HEK293 (cell line): ENCODE results near the gene SERPINI1.

Source experiments
- CTCF ChIP-seq: fragments of 450-650 bp; formaldehyde crosslinking; IDR thresholded peaks from 2 replicates; pipeline ENCODE4 v1.5.1; 2016; ENCODE audit warnings: missing biosample characterization, missing genetic modification characterization
- GLI4 ChIP-seq: fragments of 450-650 bp; formaldehyde crosslinking; IDR thresholded peaks from 2 replicates; pipeline ENCODE4 v1.5.1; 2016; ENCODE audit warnings: missing biosample characterization, missing genetic modification characterization
- KLF16 ChIP-seq: fragments of 450-650 bp; formaldehyde crosslinking; IDR thresholded peaks from 2 replicates; pipeline ENCODE4 v1.5.1; 2017; ENCODE audit warnings: missing biosample characterization, missing genetic modification characterization
- PATZ1 ChIP-seq: fragments of 450-650 bp; formaldehyde crosslinking; IDR thresholded peaks from 2 replicates; pipeline ENCODE4 v1.5.1; 2016; ENCODE audit warnings: missing biosample characterization, missing genetic modification characterization
- YY1 ChIP-seq: fragments of 450-650 bp; formaldehyde crosslinking; IDR thresholded peaks from 2 replicates; pipeline ENCODE4 v1.5.1; 2018; ENCODE audit warnings: missing biosample characterization, missing genetic modification characterization
- ZNF121 ChIP-seq: fragments of 450-650 bp; formaldehyde crosslinking; IDR thresholded peaks from 2 replicates; pipeline ENCODE4 v1.5.1; 2016; ENCODE audit warnings: missing biosample characterization, missing genetic modification characterization
- ZNF274 ChIP-seq, 2 experiments: fragments of 200-500 bp in 1 of 2; fragments of 450-650 bp in 1 of 2; sonication (Bioruptor generic) in 1 of 2; formaldehyde crosslinking in 1 of 2; IDR thresholded peaks; 2 replicates each; pipeline versions ENCODE4 v1.5.1 to v1.6.1; 2014 to 2016; ENCODE audit warnings: borderline replicate concordance in 1 of 2, inconsistent platforms in 1 of 2, low read length in 1 of 2, missing biosample characterization in 1 of 2, missing genetic modification characterization in 1 of 2
- ZNF292 ChIP-seq: fragments of 450-650 bp; formaldehyde crosslinking; IDR thresholded peaks from 2 replicates; pipeline ENCODE4 v1.5.1; 2016; ENCODE audit warnings: low read depth, missing biosample characterization, missing genetic modification characterization, borderline replicate concordance
- ZNF621 ChIP-seq: fragments of 450-650 bp; formaldehyde crosslinking; IDR thresholded peaks from 2 replicates; pipeline ENCODE4 v1.5.1; 2017; ENCODE audit warnings: missing biosample characterization, missing genetic modification characterization
- ZSCAN16 ChIP-seq: fragments of 450-650 bp; formaldehyde crosslinking; IDR thresholded peaks from 2 replicates; pipeline ENCODE4 v1.5.1; 2016; ENCODE audit warnings: missing biosample characterization, missing genetic modification characterization
- TF ChIP-seq, protein P1 (sequence below): sonication (generic); formaldehyde crosslinking; IDR thresholded peaks from 2 replicates; pipeline ENCODE4 v1.8.1; 2022; ENCODE audit warnings: mild to moderate bottlenecking, moderate library complexity, missing genetic modification reagents
- TF ChIP-seq, protein P2 (sequence below): IDR thresholded peaks from 2 replicates; pipeline ENCODE4 v1.6.1; 2011; ENCODE audit warnings: mild to moderate bottlenecking, low read depth, low read length, borderline replicate concordance

DNA sequence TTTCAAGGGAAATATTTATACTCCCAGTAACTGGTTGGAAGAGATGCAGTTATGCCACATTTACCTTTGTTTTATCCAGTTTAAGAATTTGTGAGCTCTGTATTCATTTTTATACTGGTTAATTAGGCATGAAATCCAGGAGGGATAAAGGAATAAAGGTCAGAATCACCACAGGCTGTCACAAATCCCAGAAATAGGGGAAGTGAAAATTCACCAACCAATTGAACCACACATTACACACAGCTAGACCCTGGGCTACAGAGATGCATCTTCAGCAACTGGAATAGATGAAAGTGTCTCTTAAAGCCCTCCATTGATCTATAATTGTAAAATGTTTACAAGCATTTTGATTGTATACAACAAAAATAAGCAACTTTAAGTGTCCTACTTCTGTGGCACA, 18.5 kb downstream of the SERPINI1 start:
- no peak for TF ChIP-seq CTCF (tag by site-specific recombination)
- TF ChIP-seq ZNF121 (tag by site-specific recombination): no peak
- no peak for TF ChIP-seq ZSCAN16
- no peak for TF ChIP-seq ZNF292 (tag by site-specific recombination)
- TF ChIP-seq YY1 (tag by site-specific recombination): no peak
- TF ChIP-seq ZNF621 (tag by site-specific recombination): no peak
- TF ChIP-seq GLI4 (tag by site-specific recombination): no peak
- no peak for TF ChIP-seq KLF16 (tag by site-specific recombination)
- TF ChIP-seq PATZ1: no peak
- TF ChIP-seq, protein P1, sequence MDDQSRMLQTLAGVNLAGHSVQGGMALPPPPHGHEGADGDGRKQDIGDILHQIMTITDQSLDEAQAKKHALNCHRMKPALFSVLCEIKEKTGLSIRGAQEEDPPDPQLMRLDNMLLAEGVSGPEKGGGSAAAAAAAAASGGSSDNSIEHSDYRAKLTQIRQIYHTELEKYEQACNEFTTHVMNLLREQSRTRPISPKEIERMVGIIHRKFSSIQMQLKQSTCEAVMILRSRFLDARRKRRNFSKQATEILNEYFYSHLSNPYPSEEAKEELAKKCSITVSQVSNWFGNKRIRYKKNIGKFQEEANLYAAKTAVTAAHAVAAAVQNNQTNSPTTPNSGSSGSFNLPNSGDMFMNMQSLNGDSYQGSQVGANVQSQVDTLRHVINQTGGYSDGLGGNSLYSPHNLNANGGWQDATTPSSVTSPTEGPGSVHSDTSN (CRISPR knock-in tag): no peak
- TF ChIP-seq, protein P2, sequence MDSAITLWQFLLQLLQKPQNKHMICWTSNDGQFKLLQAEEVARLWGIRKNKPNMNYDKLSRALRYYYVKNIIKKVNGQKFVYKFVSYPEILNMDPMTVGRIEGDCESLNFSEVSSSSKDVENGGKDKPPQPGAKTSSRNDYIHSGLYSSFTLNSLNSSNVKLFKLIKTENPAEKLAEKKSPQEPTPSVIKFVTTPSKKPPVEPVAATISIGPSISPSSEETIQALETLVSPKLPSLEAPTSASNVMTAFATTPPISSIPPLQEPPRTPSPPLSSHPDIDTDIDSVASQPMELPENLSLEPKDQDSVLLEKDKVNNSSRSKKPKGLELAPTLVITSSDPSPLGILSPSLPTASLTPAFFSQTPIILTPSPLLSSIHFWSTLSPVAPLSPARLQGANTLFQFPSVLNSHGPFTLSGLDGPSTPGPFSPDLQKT: no peak
- no peak for TF ChIP-seq ZNF274 (IDR thresholded peaks at IDR 0.05; ENCODE audit: low read length)
- TF ChIP-seq ZNF274 (tag by site-specific recombination; IDR thresholded peaks at IDR 0.05; ENCODE audit: borderline replicate concordance): no peak
